Measurements from ENCODE around the gene SPRR2F.

Gene SPRR2F

DNA sequence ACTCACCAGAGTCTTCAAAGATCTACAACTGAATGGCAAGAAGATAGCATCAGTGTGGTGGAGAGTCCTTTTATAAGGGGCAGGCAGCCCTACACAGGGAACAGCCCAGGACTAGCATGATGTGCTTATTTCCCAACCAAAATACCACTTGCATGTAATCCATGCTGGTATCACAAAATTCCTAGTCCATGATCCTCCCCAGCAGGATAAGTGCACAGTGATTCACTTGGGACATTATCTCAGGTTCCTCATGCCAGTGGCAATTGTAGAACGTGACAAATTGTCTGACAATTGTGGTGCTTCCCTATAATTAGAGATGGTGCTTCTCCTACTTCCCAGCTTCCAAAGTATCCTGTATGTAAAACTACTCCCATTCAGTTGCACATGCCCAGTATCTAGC is 37.5 kb upstream of the SPRR2F start, which contains the start of gene SPRR2G:
Gene SPRR2G, minus strand, starts transcription at position 45 of the 400 bp plus-strand sequence. CDS start 780 bp downstream, outside the sequence.
- no peak for ATAC-seq
- TF ChIP-seq TOX (CRISPR knock-in tag; IDR thresholded peaks at IDR 0.05; ENCODE audit: borderline replicate concordance) (no peak), BACH2 (CRISPR knock-in tag; IDR thresholded peaks at IDR 0.05; ENCODE audit: borderline replicate concordance) (no peak)
- TF ChIP-seq, protein P1, sequence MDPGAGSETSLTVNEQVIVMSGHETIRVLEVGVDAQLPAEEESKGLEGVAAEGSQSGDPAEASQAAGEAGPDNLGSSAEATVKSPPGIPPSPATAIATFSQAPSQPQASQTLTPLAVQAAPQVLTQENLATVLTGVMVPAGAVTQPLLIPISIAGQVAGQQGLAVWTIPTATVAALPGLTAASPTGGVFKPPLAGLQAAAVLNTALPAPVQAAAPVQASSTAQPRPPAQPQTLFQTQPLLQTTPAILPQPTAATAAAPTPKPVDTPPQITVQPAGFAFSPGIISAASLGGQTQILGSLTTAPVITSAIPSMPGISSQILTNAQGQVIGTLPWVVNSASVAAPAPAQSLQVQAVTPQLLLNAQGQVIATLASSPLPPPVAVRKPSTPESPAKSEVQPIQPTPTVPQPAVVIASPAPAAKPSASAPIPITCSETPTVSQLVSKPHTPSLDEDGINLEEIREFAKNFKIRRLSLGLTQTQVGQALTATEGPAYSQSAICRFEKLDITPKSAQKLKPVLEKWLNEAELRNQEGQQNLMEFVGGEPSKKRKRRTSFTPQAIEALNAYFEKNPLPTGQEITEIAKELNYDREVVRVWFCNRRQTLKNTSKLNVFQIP (CRISPR knock-in tag; IDR thresholded peaks at IDR 0.05; ENCODE audit: borderline replicate concordance, low read depth) = no peak
- TF ChIP-seq, protein P2, sequence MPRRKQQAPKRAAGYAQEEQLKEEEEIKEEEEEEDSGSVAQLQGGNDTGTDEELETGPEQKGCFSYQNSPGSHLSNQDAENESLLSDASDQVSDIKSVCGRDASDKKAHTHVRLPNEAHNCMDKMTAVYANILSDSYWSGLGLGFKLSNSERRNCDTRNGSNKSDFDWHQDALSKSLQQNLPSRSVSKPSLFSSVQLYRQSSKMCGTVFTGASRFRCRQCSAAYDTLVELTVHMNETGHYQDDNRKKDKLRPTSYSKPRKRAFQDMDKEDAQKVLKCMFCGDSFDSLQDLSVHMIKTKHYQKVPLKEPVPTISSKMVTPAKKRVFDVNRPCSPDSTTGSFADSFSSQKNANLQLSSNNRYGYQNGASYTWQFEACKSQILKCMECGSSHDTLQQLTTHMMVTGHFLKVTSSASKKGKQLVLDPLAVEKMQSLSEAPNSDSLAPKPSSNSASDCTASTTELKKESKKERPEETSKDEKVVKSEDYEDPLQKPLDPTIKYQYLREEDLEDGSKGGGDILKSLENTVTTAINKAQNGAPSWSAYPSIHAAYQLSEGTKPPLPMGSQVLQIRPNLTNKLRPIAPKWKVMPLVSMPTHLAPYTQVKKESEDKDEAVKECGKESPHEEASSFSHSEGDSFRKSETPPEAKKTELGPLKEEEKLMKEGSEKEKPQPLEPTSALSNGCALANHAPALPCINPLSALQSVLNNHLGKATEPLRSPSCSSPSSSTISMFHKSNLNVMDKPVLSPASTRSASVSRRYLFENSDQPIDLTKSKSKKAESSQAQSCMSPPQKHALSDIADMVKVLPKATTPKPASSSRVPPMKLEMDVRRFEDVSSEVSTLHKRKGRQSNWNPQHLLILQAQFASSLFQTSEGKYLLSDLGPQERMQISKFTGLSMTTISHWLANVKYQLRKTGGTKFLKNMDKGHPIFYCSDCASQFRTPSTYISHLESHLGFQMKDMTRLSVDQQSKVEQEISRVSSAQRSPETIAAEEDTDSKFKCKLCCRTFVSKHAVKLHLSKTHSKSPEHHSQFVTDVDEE (CRISPR knock-in tag; IDR thresholded peaks at IDR 0.05) = no peak
- TF ChIP-seq, protein P3, sequence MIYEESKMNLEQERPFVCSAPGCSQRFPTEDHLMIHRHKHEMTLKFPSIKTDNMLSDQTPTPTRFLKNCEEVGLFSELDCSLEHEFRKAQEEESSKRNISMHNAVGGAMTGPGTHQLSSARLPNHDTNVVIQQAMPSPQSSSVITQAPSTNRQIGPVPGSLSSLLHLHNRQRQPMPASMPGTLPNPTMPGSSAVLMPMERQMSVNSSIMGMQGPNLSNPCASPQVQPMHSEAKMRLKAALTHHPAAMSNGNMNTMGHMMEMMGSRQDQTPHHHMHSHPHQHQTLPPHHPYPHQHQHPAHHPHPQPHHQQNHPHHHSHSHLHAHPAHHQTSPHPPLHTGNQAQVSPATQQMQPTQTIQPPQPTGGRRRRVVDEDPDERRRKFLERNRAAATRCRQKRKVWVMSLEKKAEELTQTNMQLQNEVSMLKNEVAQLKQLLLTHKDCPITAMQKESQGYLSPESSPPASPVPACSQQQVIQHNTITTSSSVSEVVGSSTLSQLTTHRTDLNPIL (CRISPR knock-in tag; IDR thresholded peaks at IDR 0.05; ENCODE audit: low read depth) = no peak

DNA sequence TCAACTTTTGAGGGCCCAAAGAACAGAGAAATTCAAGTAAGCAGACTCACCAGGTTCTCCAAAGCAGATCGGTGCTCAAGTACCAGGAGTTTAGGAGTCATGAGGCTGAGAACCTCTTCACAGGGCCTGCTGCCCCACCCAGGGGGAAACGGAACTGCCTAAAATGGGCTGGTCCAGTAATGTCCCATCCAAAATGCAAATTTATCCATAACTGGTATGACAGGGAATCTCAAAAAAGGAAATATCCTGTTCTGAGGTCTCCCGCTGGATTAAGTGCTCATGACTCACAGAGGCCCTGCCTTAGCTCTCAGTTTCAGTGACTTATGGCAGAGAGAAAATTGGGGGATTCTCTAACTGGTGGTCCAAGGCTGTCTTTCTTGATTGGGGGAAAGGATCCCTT is 28.1 kb upstream of the SPRR2F start:
- TF ChIP-seq ARNTL (CRISPR knock-in tag; IDR thresholded peaks at IDR 0.05; ENCODE audit: borderline replicate concordance, low read depth) (no peak), TCF4 (CRISPR knock-in tag; IDR thresholded peaks at IDR 0.05; ENCODE audit: borderline replicate concordance) (no peak), ZFP3 (CRISPR knock-in tag; IDR thresholded peaks at IDR 0.05) (no peak)
- TF ChIP-seq, protein P3 (CRISPR knock-in tag; IDR thresholded peaks at IDR 0.05; ENCODE audit: low read depth) = no peak
- no peak for ATAC-seq

DNA sequence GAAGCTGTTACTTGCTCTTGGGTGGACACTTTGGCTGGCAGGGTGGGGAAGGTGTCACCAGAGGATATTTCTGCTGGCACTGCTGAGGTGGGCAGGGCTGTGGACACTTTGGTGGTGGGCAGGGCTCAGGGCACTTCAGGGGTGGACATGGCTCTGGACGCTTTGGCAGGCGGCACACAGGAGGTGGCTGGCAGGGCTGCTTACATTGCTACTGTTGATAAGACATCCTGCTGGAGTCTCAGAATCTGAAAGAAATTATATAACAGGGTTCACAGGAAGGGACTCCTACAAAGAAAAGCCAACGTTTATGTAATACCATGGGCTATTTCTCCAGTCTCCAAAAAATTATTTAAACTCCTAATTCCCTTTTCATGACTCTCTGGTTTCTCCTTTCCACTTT is 27.2 kb upstream of the SPRR2F start:
- ATAC-seq = no peak
- no peak for TF ChIP-seq ZC3H10 (CRISPR knock-in tag; IDR thresholded peaks at IDR 0.05)
- TF ChIP-seq BACH2 (CRISPR knock-in tag; IDR thresholded peaks at IDR 0.05; ENCODE audit: borderline replicate concordance) = no peak
- no peak for TF ChIP-seq GLIS3 (CRISPR knock-in tag; IDR thresholded peaks at IDR 0.05)

DNA sequence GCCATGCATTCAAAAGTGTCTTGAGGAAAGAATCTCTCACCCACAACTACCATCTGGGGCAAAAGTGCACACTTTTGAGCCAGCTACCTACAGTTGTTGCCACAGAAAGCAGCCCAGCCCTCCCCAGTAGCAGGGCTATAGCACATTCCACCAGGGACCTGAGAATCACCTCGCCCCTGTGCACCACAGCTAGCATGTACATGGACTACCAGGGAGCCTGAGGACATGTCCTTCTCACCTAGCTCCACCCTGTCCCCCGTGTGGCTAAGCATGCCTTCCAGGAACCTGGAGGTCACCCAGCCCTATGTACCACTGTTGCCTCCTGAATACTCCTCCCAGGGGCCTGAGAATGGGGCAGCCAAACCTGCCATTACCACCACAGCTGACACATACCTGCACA is 20.4 kb upstream of the SPRR2F start:
- ATAC-seq = no peak
- TF ChIP-seq TCF4 (CRISPR knock-in tag; IDR thresholded peaks at IDR 0.05; ENCODE audit: borderline replicate concordance) (no peak), ZFP3 (CRISPR knock-in tag; IDR thresholded peaks at IDR 0.05) (no peak), ZNF565 (CRISPR knock-in tag; conservative IDR thresholded peaks at IDR 0.05; ENCODE audit: low read depth) (no peak), ZFP30 (CRISPR knock-in tag; IDR thresholded peaks at IDR 0.05) (no peak), RARB (CRISPR knock-in tag; IDR thresholded peaks at IDR 0.05) (no peak), OSR1 (CRISPR knock-in tag; IDR thresholded peaks at IDR 0.05) (no peak), ZC3H10 (CRISPR knock-in tag; IDR thresholded peaks at IDR 0.05) (no peak), ISL1 (CRISPR knock-in tag; IDR thresholded peaks at IDR 0.05) (no peak), SNAI2 (CRISPR knock-in tag; IDR thresholded peaks at IDR 0.05) (no peak), ZNF8 (CRISPR knock-in tag; IDR thresholded peaks at IDR 0.05) (no peak), ZNF70 (CRISPR knock-in tag; IDR thresholded peaks at IDR 0.05) (no peak), ARNTL (CRISPR knock-in tag; IDR thresholded peaks at IDR 0.05; ENCODE audit: borderline replicate concordance, low read depth) (no peak)
- TF ChIP-seq, protein P4, sequence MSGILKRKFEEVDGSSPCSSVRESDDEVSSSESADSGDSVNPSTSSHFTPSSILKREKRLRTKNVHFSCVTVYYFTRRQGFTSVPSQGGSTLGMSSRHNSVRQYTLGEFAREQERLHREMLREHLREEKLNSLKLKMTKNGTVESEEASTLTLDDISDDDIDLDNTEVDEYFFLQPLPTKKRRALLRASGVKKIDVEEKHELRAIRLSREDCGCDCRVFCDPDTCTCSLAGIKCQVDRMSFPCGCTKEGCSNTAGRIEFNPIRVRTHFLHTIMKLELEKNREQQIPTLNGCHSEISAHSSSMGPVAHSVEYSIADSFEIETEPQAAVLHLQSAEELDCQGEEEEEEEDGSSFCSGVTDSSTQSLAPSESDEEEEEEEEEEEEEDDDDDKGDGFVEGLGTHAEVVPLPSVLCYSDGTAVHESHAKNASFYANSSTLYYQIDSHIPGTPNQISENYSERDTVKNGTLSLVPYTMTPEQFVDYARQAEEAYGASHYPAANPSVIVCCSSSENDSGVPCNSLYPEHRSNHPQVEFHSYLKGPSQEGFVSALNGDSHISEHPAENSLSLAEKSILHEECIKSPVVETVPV (CRISPR knock-in tag; IDR thresholded peaks at IDR 0.05) = no peak
- TF ChIP-seq, protein P3 (CRISPR knock-in tag; IDR thresholded peaks at IDR 0.05; ENCODE audit: low read depth) = no peak
